Measurements from ENCODE around the gene EPN3. TPM values are rescaled to one million over a fixed set of nuclear protein-coding genes. Genes with fewer than 3 reads are reported as not detected.

The EPN3 gene
- total RNA-seq, 1 donor from 2014 or later: 1.5 TPM

DNA sequence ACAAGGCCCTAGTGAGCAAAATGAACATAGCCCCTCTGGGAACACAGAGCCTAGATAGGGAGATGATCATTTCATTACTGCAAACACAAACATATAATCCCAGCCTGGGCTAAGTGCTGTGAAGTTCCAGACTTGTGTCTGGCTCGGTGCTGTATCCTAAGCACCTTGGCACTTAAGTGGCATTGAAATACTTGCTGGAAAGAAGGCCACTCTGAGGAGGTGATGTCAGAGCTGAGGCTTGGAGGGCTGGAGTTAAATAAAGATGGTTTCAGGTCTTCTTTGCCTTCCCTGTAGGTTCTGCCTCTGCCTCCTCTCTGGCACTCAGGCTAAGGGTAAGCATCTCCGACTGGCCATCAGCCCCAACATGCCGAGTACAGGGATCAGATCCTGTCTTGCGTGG, 25.6 kb downstream of the EPN3 start:
- H3K27me3 ChIP-seq (ENCODE audit: low read depth): peaks cover 53% of the 10 kb centered on the region
- ATAC-seq (peak; percentile 23 to 61), DNase-seq (no peak)
- H3K9me3 ChIP-seq: no peaks in the 10 kb centered on the region
- peaks cover 38% of the 10 kb centered on the region for H3K4me1 ChIP-seq
- TF ChIP-seq, protein P1, sequence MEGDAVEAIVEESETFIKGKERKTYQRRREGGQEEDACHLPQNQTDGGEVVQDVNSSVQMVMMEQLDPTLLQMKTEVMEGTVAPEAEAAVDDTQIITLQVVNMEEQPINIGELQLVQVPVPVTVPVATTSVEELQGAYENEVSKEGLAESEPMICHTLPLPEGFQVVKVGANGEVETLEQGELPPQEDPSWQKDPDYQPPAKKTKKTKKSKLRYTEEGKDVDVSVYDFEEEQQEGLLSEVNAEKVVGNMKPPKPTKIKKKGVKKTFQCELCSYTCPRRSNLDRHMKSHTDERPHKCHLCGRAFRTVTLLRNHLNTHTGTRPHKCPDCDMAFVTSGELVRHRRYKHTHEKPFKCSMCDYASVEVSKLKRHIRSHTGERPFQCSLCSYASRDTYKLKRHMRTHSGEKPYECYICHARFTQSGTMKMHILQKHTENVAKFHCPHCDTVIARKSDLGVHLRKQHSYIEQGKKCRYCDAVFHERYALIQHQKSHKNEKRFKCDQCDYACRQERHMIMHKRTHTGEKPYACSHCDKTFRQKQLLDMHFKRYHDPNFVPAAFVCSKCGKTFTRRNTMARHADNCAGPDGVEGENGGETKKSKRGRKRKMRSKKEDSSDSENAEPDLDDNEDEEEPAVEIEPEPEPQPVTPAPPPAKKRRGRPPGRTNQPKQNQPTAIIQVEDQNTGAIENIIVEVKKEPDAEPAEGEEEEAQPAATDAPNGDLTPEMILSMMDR (IDR thresholded peaks at IDR 0.05): no peak
- H3K36me3 ChIP-seq: peaks cover 7% of the 10 kb centered on the region
- intact Hi-C loops (cut with DNase I): loop anchor here (10.0 kb wide), 1 partner anchor 137 kb away; no protein-coding TSS in a partner anchor
- no peak overlapping the region for H3K4me3 ChIP-seq
- no peak overlapping the region for H3K27ac ChIP-seq

DNA sequence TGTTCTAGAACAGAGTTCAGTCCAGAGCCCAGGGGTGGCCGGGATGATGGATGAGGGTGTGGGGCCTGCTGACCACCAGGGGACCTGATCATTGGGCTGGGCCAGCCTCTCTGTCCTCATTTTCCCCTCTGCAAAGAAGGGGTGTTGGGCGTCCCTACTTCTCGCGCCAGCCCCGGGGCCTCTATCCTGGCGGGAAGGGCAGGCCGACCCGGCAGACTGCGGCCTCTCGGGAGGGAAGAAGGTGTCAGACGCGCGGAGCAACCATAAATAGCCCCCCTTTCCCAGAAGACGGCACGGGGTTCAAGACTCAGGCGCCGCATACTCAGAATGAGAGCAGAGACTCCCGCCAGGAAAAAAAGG, 26.0 kb downstream of the EPN3 start:
- DNase-seq: no peak
- peaks cover 57% of the 10 kb centered on the region for H3K27me3 ChIP-seq (ENCODE audit: low read depth)

GRCh38 chr17:50558941-50559614, 26.5 kb downstream of the EPN3 start:
- Histone ChIP-seq H3K36me3 (peaks cover 7% of the 10 kb centered on the region), H3K27me3 (ENCODE audit: low read depth) (peaks cover 60% of the 10 kb centered on the region), H3K9me3 (no peaks in the 10 kb centered on the region), H3K27ac (no peak overlapping the region), H3K4me1 (peaks cover 38% of the 10 kb centered on the region), H3K4me3 (peak overlapping the region; percentile 55)
- intact Hi-C loops (cut with DNase I): loop anchor here (10.0 kb wide), 1 partner anchor 136 kb away; no protein-coding TSS in a partner anchor
- DNase-seq (peak; percentile 69), ATAC-seq (peak in 1 of 2 donors; percentile 4)
- TF ChIP-seq, protein P1 (IDR thresholded peaks at IDR 0.05): no peak

More for the DNA sequence above, 26.0 kb downstream of the EPN3 start:
- H3K36me3 ChIP-seq: peaks cover 7% of the 10 kb centered on the region
- H3K4me3 ChIP-seq: peak overlapping the region; percentile 55
- no peaks in the 10 kb centered on the region for H3K9me3 ChIP-seq
- no peak overlapping the region for H3K27ac ChIP-seq
- TF ChIP-seq, protein P1 (IDR thresholded peaks at IDR 0.05): no peak
- intact Hi-C loops (cut with DNase I): loop anchor here (10.0 kb wide), 1 partner anchor 136 kb away; no protein-coding TSS in a partner anchor
- peaks cover 38% of the 10 kb centered on the region for H3K4me1 ChIP-seq
- ATAC-seq: no peak

- ATAC-seq: peak; percentile 57 to 66
- H3K36me3 ChIP-seq: peaks cover 7% of the 10 kb centered on the region
- peaks cover 64% of the 10 kb centered on the region for H3K27me3 ChIP-seq (ENCODE audit: low read depth)
- DNase-seq: peak; percentile 68
- H3K27ac ChIP-seq: no peak overlapping the region
- TF ChIP-seq, protein P1 (IDR thresholded peaks at IDR 0.05): no peak
- intact Hi-C loops (cut with DNase I): loop anchor here (10.0 kb wide), 1 partner anchor 135 kb away; no protein-coding TSS in a partner anchor
- H3K4me1 ChIP-seq: peaks cover 38% of the 10 kb centered on the region
- H3K9me3 ChIP-seq: no peaks in the 10 kb centered on the region
- H3K4me3 ChIP-seq: peak overlapping the region; percentile 55
These were observed 27.2 kb downstream of the EPN3 start for GRCh38 chr17:50559674-50560184.

DNA sequence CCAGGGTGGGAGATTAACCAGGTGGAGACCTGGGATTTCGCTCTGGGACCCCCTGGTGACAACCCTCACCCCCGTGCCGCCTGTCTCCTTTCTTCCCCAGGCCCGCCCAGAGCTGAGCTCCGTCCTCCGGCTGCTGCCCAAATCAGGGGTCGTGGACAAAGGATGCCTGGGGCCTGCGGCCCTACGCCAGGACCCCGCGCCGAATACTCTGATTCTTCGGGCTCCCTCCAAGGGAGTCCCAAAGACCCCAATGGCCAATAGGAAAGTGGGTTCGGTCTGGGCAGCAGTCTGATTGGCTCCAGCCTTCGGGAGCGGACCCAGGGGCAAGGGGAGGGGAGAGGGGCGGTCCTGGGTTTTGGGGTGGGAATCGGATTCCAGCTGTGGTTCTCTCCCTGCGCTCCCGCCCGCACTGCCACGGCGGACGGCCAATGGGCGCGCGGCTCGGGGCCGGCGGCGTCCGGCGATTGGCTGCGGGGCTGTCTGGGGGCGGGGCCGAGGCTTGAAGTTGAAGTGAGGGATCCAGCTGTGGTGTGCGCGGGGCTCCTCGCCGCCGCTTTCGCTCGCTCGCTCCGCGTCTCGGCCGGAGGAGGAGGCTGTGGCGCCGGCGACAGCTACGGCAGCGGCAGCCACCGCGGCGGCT, 27.8 kb downstream of the EPN3 start, which contains the start of gene CACNA1G:
TSS of gene CACNA1G (plus strand) at position 531 of the 640 bp plus-strand sequence. CDS start 745 bp downstream, outside the sequence.
- no peak within 1 kb of the TSS for H3K27ac ChIP-seq
- peak within 1 kb of the TSS; percentile 55 for H3K4me3 ChIP-seq
- peak; percentile 91 to 93 for ATAC-seq
- DNase-seq: peak; percentile 87
- peaks cover 5% of the 10 kb centered on the region for H3K36me3 ChIP-seq
- H3K4me1 ChIP-seq: peaks cover 38% of the 10 kb centered on the region
- intact Hi-C loops (cut with DNase I): no loop called here
- H3K9me3 ChIP-seq: no peaks in the 10 kb centered on the region
- TF ChIP-seq, protein P1 (IDR thresholded peaks at IDR 0.05): no peak
- peaks cover 68% of the 10 kb centered on the region for H3K27me3 ChIP-seq (ENCODE audit: low read depth)

All from lower lobe of right lung (tissue), 2 donors.